Lower leg skin (tissue), 3 donors: ENCODE measurements around the gene NEAT1.

ENCODE experiments used
- POLR2A ChIP-seq, 2 donors: fragments of 450-650 bp; IDR thresholded peaks; one replicate each; pipeline ENCODE4 v1.6.1; 2016 to 2017; ENCODE audit warnings: antibody characterized with exemption in 2 of 2, mild to moderate bottlenecking in 1 of 2, moderate library complexity in 1 of 2
- TF ChIP-seq, protein P1 (sequence below), 3 donors: fragments of 450-650 bp; IDR thresholded peaks; one replicate each; pipeline ENCODE4 v1.5.1; 2016; ENCODE audit warnings: antibody characterized with exemption in 3 of 3, mild to moderate bottlenecking in 3 of 3, moderate library complexity in 2 of 3

DNA sequence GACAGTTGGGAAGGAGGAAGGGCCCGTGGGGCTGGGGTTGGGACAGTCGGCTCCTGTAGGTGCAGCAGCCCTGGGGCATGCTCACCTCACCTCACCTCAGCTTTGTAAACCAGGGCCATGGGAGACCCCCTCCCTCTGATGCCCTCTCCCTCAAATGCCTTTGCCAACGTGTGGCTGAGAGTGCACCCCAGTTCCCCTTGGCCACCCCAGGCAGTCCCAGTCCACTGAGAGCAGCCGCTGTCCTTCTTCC, 4.2 kb upstream of the NEAT1 start:
- TF ChIP-seq POLR2A (IDR thresholded peaks at IDR 0.05), result no peak
- TF ChIP-seq, protein P1, sequence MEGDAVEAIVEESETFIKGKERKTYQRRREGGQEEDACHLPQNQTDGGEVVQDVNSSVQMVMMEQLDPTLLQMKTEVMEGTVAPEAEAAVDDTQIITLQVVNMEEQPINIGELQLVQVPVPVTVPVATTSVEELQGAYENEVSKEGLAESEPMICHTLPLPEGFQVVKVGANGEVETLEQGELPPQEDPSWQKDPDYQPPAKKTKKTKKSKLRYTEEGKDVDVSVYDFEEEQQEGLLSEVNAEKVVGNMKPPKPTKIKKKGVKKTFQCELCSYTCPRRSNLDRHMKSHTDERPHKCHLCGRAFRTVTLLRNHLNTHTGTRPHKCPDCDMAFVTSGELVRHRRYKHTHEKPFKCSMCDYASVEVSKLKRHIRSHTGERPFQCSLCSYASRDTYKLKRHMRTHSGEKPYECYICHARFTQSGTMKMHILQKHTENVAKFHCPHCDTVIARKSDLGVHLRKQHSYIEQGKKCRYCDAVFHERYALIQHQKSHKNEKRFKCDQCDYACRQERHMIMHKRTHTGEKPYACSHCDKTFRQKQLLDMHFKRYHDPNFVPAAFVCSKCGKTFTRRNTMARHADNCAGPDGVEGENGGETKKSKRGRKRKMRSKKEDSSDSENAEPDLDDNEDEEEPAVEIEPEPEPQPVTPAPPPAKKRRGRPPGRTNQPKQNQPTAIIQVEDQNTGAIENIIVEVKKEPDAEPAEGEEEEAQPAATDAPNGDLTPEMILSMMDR (IDR thresholded peaks at IDR 0.05), result no peak
